ENCODE measurements around the gene CNKSR3.

GRCh38 chr6:154406869-154407268 is 103.6 kb downstream of the CNKSR3 start:
- TF ChIP-seq, protein P1, sequence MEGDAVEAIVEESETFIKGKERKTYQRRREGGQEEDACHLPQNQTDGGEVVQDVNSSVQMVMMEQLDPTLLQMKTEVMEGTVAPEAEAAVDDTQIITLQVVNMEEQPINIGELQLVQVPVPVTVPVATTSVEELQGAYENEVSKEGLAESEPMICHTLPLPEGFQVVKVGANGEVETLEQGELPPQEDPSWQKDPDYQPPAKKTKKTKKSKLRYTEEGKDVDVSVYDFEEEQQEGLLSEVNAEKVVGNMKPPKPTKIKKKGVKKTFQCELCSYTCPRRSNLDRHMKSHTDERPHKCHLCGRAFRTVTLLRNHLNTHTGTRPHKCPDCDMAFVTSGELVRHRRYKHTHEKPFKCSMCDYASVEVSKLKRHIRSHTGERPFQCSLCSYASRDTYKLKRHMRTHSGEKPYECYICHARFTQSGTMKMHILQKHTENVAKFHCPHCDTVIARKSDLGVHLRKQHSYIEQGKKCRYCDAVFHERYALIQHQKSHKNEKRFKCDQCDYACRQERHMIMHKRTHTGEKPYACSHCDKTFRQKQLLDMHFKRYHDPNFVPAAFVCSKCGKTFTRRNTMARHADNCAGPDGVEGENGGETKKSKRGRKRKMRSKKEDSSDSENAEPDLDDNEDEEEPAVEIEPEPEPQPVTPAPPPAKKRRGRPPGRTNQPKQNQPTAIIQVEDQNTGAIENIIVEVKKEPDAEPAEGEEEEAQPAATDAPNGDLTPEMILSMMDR (IDR thresholded peaks at IDR 0.05), result no peak
- no peak for TF ChIP-seq POLR2AphosphoS5 (IDR thresholded peaks at IDR 0.05)
- TF ChIP-seq POLR2A (IDR thresholded peaks at IDR 0.05), result no peak
